Measurements from ENCODE around the gene SAMD4B. TPM values are rescaled to one million over a fixed set of nuclear protein-coding genes. Genes with fewer than 3 reads are reported as not detected.

SAMD4B gene
- total RNA-seq, 4 donors from 2014 or later, result 49.1 to 131 (median 75.2) TPM

DNA sequence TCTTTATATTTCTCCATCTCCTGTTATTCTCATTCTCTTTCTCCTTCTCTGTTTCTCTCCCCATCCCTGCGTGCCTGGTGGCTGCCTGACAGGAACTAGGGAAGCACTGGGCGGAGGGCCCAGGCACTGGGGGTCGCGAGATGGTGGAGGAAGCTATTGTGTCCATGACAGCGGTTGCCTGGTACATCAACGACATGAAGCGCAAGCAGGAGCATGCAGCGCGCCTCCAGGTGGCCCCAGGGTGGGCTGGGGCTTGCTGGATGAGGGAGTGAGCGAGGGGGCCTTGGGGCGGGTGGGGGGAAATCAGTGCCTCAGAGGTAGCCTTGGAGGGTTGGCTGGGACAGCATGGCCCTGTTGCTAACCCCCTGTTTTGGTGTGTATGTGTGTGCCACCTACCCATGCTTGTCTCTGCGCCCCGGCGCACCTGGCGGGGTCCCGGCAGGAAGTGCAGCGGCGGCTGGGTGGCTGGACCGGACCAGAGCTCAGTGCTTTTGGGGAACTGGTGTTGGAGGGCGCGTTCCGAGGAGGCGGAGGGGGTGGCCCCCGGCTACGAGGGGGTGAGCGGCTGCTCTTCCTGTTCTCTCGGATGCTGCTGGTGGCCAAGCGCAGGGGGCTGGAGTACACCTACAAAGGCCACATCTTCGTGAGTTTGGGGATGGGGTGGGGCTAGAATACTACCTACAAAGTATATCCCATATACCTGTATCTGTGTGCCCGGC is 75.4 kb downstream of the SAMD4B start:
- Histone ChIP-seq H3K36me3 (peaks cover 0 to 35% (median 13%) of the 10 kb centered on the region in 3 donors), H3K9me3 (no peaks in the 10 kb centered on the region), H3K4me1 (peaks cover 7 to 43% (median 13%) of the 10 kb centered on the region in 3 donors), H3K27me3 (no peaks in the 10 kb centered on the region), H3K27ac (no peak overlapping the region), H3K4me3 (no peak overlapping the region)
- TF ChIP-seq POLR2A (IDR thresholded peaks at IDR 0.05) (no peak), CTCF (IDR thresholded peaks at IDR 0.05) (no peak)
- DNase-seq, result no peak
- WGBS, 2 donors, result 91 to 96% methylated on average over 4 to 7 of the region's 30 CpGs
- intact Hi-C loops (cut with DNase I), result no loop called here

DNA sequence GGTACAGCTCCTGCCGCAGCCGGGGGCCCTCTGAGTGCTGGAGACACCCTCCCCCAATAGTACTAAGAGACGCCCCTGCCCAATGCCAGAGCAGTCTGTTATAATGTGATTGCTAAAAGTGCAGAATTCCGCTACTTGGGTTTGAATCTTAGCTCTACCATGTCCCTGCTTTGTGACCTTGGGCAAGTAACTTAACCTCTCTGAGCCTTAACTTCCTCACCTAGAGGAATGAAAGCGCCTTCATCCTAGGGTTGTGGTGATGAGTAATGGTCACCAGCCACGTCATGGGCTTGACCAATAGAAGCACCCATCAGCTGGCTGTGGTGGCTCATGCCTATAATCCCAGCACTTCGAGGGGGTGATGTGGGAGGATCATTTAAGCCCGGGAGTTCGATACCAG is 76.8 kb downstream of the SAMD4B start:
- TF ChIP-seq POLR2A (IDR thresholded peaks at IDR 0.05), result no peak
- no peak for TF ChIP-seq CTCF (IDR thresholded peaks at IDR 0.05)
- Histone ChIP-seq H3K27me3 (no peaks in the 10 kb centered on the region), H3K9me3 (no peaks in the 10 kb centered on the region), H3K27ac (no peak overlapping the region), H3K36me3 (peaks cover 0 to 49% (median 13%) of the 10 kb centered on the region in 3 donors), H3K4me1 (peaks cover 4 to 29% (median 4%) of the 10 kb centered on the region in 3 donors), H3K4me3 (no peak overlapping the region)
- 60 to 88% methylated on average over 3 of the region's 9 CpGs for WGBS, 2 donors
- intact Hi-C loops (cut with DNase I), result no loop called here
- DNase-seq, result no peak

DNA sequence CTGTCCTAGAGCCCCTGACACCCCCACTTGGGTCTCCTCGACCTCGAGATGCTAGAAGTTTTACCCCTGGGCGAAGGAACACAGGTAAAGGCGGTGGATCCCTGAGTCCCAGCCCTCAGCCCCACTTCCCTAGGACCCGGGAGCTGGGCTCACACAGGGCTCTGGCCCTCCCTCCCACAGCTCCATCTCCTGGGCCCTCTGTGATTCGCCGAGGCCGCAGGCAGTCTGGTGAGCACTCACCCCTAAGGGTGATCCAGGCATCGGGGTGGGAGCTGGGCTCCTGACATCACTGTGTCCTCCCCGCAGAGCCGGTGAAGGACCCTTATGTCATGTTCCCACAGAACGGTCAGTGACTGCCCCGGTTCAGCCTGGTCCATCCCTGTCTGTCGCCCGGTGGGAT is 78.5 kb downstream of the SAMD4B start:
- no peak for TF ChIP-seq CTCF (IDR thresholded peaks at IDR 0.05)
- no peak for TF ChIP-seq POLR2A (IDR thresholded peaks at IDR 0.05)

GRCh38 chr19:39422020-39422419 is 79.8 kb downstream of the SAMD4B start:
- WGBS, 2 donors, result 89 to 95% methylated on average over 3 to 4 of the region's 5 CpGs
- H3K27ac ChIP-seq, result no peak overlapping the region

More for the DNA sequence above, 78.5 kb downstream of the SAMD4B start:
- WGBS, 2 donors, result 90 to 95% methylated on average over 4 to 5 of the region's 15 CpGs
- peaks cover 0 to 11% (median 0%) of the 10 kb centered on the region in 3 donors for H3K4me1 ChIP-seq
- H3K9me3 ChIP-seq, result no peaks in the 10 kb centered on the region
- H3K4me3 ChIP-seq, result no peak overlapping the region
- intact Hi-C loops (cut with DNase I), result no loop called here
- H3K36me3 ChIP-seq, result peaks cover 0 to 56% (median 13%) of the 10 kb centered on the region in 3 donors
- no peaks in the 10 kb centered on the region for H3K27me3 ChIP-seq
- no peak for DNase-seq
- H3K27ac ChIP-seq, result no peak overlapping the region

More at GRCh38 chr19:39422020-39422419, 79.8 kb downstream of the SAMD4B start:
- H3K9me3 ChIP-seq, result no peaks in the 10 kb centered on the region
- intact Hi-C loops (cut with DNase I), result no loop called here
- no peak for TF ChIP-seq POLR2A (IDR thresholded peaks at IDR 0.05)
- no peak for TF ChIP-seq CTCF (IDR thresholded peaks at IDR 0.05)
- H3K4me1 ChIP-seq, result no peaks in the 10 kb centered on the region
- no peaks in the 10 kb centered on the region for H3K27me3 ChIP-seq
- peaks cover 0 to 56% (median 13%) of the 10 kb centered on the region in 3 donors for H3K36me3 ChIP-seq
- H3K4me3 ChIP-seq, result no peak overlapping the region
- no peak for DNase-seq
